Upper lobe of right lung (tissue), 1 donor: ENCODE data around the gene SGCA. TPM values are rescaled to one million over a fixed set of nuclear protein-coding genes. Genes with fewer than 3 reads are reported as not detected.

Experiments
- ATAC-seq: fragments of 200-7000 bp; cut with Tn5 transposase; one replicate; pipeline ENCODE4 v1.9.1; 2020; ENCODE audit warnings: mild to moderate bottlenecking, moderate library complexity
- DNase-seq: peaks from one replicate; pipeline ENCODE4 v3.0.0-alpha.2; 2020
- H3K27ac ChIP-seq: fragments of 200-600 bp; one replicate; pipeline ENCODE4 v1.8.0; 2022
- H3K27me3 ChIP-seq: fragments of 200-600 bp; one replicate; pipeline ENCODE4 v1.8.0; 2022; ENCODE audit warnings: mild to moderate bottlenecking
- H3K36me3 ChIP-seq: fragments of 200-600 bp; one replicate; pipeline ENCODE4 v1.8.0; 2022
- H3K4me1 ChIP-seq: fragments of 200-600 bp; one replicate; pipeline ENCODE4 v1.8.0; 2022
- H3K4me3 ChIP-seq: fragments of 200-600 bp; one replicate; pipeline ENCODE4 v1.8.0; 2022; ENCODE audit warnings: mild to moderate bottlenecking
- H3K9me3 ChIP-seq: fragments of 200-600 bp; one replicate; pipeline ENCODE4 v1.8.0; 2022
- CTCF ChIP-seq: fragments of 200-600 bp; IDR thresholded peaks from one replicate; pipeline ENCODE4 v1.8.0; 2022; ENCODE audit warnings: antibody characterized with exemption
- intact Hi-C: fragments of 100-400 bp; cut with DNase I; formaldehyde crosslinking; loops from one replicate; pipeline ENCODE4 v1.11.0; 2022
- total RNA-seq: library from RNA; stranded (reverse); fragmentation: NEBNext Ultra II Directional; extraction: Animal tissue kit (Norgen Biotek cat#: 25700); gene quantifications from one replicate; pipeline ENCODE4 v1.2.1, GENCODE V29; 2021
- donor health status: DM: no; HTN: yes; CAD: no; lungs with severe emphysema.

SGCA gene
- total RNA-seq, 1 donor from 2014 or later = 27.8 TPM

GRCh38 chr17:50174444-50174843 is 8.6 kb downstream of the SGCA start:
- no peak for DNase-seq
- peaks cover 20% of the 10 kb centered on the region for H3K4me1 ChIP-seq
- no peaks in the 10 kb centered on the region for H3K36me3 ChIP-seq
- ATAC-seq = no peak
- TF ChIP-seq CTCF = no peak
- no peak overlapping the region for H3K4me3 ChIP-seq
- intact Hi-C loops = no loop called here
- no peaks in the 10 kb centered on the region for H3K9me3 ChIP-seq
- no peaks in the 10 kb centered on the region for H3K27me3 ChIP-seq
- no peak overlapping the region for H3K27ac ChIP-seq

- Histone ChIP-seq H3K36me3 (no peaks in the 10 kb centered on the region), H3K4me3 (no peak overlapping the region), H3K9me3 (no peaks in the 10 kb centered on the region), H3K27ac (no peak overlapping the region), H3K4me1 (peaks cover 20% of the 10 kb centered on the region), H3K27me3 (no peaks in the 10 kb centered on the region)
- DNase-seq (no peak), ATAC-seq (no peak)
- intact Hi-C loops = no loop called here
- no peak for TF ChIP-seq CTCF
Measured at GRCh38 chr17:50175035-50175807, 9.4 kb downstream of the SGCA start.

- Histone ChIP-seq H3K27me3 (no peaks in the 10 kb centered on the region), H3K4me1 (peaks cover 20% of the 10 kb centered on the region), H3K9me3 (no peaks in the 10 kb centered on the region), H3K4me3 (no peak overlapping the region), H3K27ac (no peak overlapping the region), H3K36me3 (no peaks in the 10 kb centered on the region)
- TF ChIP-seq CTCF = no peak
- no peak for ATAC-seq
- intact Hi-C loops = no loop called here
- DNase-seq = no peak
Measured at GRCh38 chr17:50176559-50177357, 11.0 kb downstream of the SGCA start.

GRCh38 chr17:50177476-50177875 is 11.7 kb downstream of the SGCA start:
- ATAC-seq = no peak
- intact Hi-C loops = no loop called here
- no peaks in the 10 kb centered on the region for H3K27me3 ChIP-seq
- TF ChIP-seq CTCF = no peak
- no peak overlapping the region for H3K4me3 ChIP-seq
- H3K36me3 ChIP-seq = no peaks in the 10 kb centered on the region
- no peaks in the 10 kb centered on the region for H3K9me3 ChIP-seq
- peak overlapping the region; percentile 70 for H3K27ac ChIP-seq
- no peak for DNase-seq
- peaks cover 20% of the 10 kb centered on the region for H3K4me1 ChIP-seq

GRCh38 chr17:50177983-50178834 is 12.4 kb downstream of the SGCA start:
- H3K27ac ChIP-seq = peak overlapping the region; percentile 70
- DNase-seq (peak; percentile 88), ATAC-seq (peak; percentile 92)
- peak overlapping the region; percentile 10 for H3K4me3 ChIP-seq
- TF ChIP-seq CTCF = peak; percentile 61
- no peaks in the 10 kb centered on the region for H3K27me3 ChIP-seq
- intact Hi-C loops = no loop called here
- no peaks in the 10 kb centered on the region for H3K36me3 ChIP-seq
- H3K9me3 ChIP-seq = no peaks in the 10 kb centered on the region
- peaks cover 20% of the 10 kb centered on the region for H3K4me1 ChIP-seq
